NB4 (cell line): Measurements from ENCODE around the gene MSH2.

Source experiments
- DNase-seq: peaks from one replicate; pipeline ENCODE4 v3.0.0; 2010; ENCODE audit warnings: low read depth
- H3K4me3 ChIP-seq: one replicate; pipeline ENCODE4 v1.5.1; 2011; ENCODE audit warnings: mild to moderate bottlenecking, low read depth, low read length, moderate library complexity
- MYC ChIP-seq: IDR thresholded peaks from 2 replicates; pipeline ENCODE4 v1.6.1; 2011; ENCODE audit warnings: low read depth, low read length
- POLR2A ChIP-seq: IDR thresholded peaks from 2 replicates; pipeline ENCODE4 v1.6.1; 2011; ENCODE audit warnings: mild to moderate bottlenecking; ENCODE audit not compliant: insufficient read length; ENCODE audit errors: extremely low read depth
- TF ChIP-seq, protein P1 (sequence below): IDR thresholded peaks from 2 replicates; pipeline ENCODE4 v1.6.1; 2011; ENCODE audit warnings: low read depth, low read length
- TF ChIP-seq, protein P2 (sequence below): IDR thresholded peaks from one replicate; pipeline ENCODE4 v1.5.1; 2012; ENCODE audit warnings: low read depth, low read length

The MSH2 gene

DNA sequence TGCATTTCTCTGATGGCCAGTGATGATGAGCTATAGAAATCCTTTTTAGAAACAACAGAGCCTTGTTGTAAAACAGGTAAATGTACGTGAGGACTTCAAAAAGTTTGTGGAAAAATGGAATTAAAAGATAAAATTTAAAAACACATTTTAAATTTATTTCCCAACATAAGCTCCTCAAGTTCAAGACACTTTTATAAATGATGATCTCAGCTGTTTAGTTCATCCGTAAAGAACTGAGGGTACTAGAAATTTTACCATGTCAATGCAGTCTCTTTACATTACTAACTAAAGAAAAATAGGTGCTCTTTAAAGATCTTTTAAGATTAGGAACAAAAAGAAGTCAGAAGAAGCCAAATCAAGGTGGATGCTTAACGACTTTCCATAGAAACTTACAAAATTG, 52.5 kb downstream of the MSH2 start:
- DNase-seq, result no peak
- TF ChIP-seq, protein P1, sequence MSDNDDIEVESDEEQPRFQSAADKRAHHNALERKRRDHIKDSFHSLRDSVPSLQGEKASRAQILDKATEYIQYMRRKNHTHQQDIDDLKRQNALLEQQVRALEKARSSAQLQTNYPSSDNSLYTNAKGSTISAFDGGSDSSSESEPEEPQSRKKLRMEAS, result no peak
- no peak for TF ChIP-seq MYC
- H3K4me3 ChIP-seq, result no peak overlapping the region

DNA sequence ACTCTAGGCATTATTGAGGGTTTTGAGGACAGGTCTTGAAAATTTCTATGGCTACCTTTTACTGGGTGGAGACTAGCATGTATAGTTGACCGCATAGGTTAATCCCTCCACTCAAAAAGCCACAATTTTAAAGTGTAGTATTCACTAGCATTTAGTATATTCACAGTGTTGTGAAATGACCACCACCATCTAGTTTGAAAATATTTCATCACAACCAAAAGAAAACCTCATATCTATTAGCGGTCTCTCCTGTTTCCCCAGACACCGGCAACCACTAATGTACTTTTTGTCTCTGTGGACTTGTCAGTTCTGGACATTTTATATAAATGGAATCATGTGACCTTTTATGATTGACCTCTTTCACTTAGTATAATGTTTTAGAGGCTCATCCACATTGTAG, 53.9 kb downstream of the MSH2 start:
- TF ChIP-seq MYC, result no peak
- TF ChIP-seq, protein P1, result no peak
- TF ChIP-seq, protein P2, sequence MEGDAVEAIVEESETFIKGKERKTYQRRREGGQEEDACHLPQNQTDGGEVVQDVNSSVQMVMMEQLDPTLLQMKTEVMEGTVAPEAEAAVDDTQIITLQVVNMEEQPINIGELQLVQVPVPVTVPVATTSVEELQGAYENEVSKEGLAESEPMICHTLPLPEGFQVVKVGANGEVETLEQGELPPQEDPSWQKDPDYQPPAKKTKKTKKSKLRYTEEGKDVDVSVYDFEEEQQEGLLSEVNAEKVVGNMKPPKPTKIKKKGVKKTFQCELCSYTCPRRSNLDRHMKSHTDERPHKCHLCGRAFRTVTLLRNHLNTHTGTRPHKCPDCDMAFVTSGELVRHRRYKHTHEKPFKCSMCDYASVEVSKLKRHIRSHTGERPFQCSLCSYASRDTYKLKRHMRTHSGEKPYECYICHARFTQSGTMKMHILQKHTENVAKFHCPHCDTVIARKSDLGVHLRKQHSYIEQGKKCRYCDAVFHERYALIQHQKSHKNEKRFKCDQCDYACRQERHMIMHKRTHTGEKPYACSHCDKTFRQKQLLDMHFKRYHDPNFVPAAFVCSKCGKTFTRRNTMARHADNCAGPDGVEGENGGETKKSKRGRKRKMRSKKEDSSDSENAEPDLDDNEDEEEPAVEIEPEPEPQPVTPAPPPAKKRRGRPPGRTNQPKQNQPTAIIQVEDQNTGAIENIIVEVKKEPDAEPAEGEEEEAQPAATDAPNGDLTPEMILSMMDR, result no peak
- no peak for TF ChIP-seq POLR2A
- no peak overlapping the region for H3K4me3 ChIP-seq
- DNase-seq, result peak; percentile 82

DNA sequence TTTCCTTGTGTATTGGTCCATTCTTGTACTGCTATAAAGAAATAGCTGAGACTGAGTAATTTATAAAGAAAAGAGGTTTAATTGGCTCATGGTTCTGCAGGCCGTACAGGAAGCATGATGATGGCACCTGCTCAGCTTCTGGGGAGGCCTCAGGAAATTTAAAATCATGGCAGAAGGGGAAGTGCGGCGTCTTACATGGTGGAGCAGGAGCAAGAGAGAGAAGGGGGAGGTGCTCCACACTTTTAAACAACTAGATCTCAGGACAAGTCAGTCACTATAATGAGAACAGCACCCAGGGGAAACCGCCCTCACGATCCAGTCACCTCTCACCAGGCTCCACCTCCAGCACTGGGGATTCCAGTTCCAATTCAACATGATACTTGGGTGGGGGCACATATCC, 54.3 kb downstream of the MSH2 start:
- no peak overlapping the region for H3K4me3 ChIP-seq
- peak; percentile 90 for DNase-seq
- TF ChIP-seq, protein P1, result peak; percentile 20; the same call in 1 of the 2 replicates
- peak; percentile 36; the same call in 1 of the 2 replicates for TF ChIP-seq MYC
- TF ChIP-seq POLR2A, result no peak
- TF ChIP-seq, protein P2, result no peak

DNA sequence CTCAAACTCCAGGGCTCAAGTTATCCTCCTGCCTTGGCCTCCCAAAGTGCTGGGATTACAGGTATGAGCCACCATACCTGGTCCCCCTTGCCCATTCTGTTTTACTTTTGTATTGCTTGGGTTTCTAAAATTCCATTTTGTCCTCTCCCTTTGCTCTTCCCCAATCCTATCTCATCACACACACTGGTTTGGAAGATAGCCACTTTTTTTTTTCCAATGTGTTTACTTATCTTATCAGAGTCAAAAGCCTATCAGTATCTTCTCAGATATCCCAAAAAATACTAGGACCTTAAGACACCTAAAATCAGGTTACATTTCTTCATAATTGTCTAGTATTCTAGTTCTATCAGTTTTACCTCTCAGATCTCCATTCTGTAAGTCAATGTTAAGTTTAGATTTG, 56.1 kb downstream of the MSH2 start:
- no peak for DNase-seq
- H3K4me3 ChIP-seq, result no peak overlapping the region
- TF ChIP-seq, protein P1, result no peak
- TF ChIP-seq, protein P2, result no peak
- TF ChIP-seq MYC (no peak), POLR2A (no peak)

DNA sequence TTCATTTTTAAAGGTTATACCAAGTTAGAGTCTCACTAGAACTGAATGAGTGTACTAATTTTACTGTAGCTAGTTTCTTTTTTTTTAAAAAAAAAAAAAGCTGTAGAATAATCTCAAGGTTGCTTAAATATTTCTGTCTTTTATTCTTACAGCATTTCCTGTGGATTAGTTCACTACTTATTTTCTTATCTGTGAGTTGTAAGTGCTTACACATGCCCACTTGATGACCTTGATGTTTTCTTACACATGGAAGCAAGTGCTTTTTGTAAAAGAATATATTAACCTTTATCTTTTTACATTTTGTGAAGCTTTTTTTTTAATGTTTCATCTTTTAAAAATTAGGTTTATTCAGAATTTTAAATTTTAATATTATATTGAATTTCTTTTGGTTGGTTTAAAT, 57.8 kb downstream of the MSH2 start:
- no peak overlapping the region for H3K4me3 ChIP-seq
- TF ChIP-seq POLR2A (no peak), MYC (no peak)
- TF ChIP-seq, protein P1, result no peak
- TF ChIP-seq, protein P2, result no peak
- DNase-seq, result no peak

DNA sequence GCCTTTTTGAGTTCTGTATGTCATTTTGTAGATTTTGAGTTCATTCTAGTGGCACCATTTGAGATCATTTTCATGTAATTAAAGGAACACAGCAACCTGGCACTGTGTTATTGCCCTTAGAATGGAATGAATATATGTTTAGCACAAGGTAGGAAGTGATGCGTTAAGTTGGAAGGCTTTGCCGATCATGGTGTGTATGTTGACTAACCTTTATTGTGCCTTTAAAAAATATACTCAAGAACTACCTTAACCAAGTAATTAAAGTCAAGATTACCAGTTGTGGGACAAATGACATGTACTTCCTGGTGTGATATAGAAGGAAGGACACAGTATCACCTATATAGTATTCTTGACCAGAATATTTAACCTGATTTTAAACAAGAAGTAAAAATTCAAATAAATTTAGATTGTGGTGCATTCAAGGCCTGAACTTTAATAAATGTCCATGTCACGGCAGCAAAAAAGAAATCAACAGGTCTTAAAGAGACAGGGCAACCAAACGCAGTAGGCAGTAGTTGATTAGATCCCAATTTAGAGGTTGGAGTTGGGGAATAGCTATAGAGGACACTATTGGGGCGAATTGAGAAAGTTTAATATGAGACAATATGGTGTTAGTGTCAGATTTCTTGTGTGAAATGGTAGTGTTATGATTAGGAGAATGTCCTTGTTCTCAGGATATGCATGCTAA, 68.6 kb downstream of the MSH2 start:
- TF ChIP-seq, protein P1, result no peak
- TF ChIP-seq, protein P2, result no peak
- TF ChIP-seq MYC (no peak), POLR2A (no peak)
- no peak overlapping the region for H3K4me3 ChIP-seq
- no peak for DNase-seq
